ENCODE measurements around the gene MTERF1.
"Not testable (repeated sequence)": the region's sequence is repeated elsewhere in the genome, so short reads cannot be mapped to it uniquely, and the experiment has no call there.

MTERF1 gene

GRCh38 chr7:91880413-91881241 is at the start of gene MTERF1:
MTERF1 (minus strand) TSS chr7:91880702; CDS start chr7:91880083, 619 bp downstream.
- DNase-seq (ENCODE audit: low spot score) = peak; percentile 81

DNA sequence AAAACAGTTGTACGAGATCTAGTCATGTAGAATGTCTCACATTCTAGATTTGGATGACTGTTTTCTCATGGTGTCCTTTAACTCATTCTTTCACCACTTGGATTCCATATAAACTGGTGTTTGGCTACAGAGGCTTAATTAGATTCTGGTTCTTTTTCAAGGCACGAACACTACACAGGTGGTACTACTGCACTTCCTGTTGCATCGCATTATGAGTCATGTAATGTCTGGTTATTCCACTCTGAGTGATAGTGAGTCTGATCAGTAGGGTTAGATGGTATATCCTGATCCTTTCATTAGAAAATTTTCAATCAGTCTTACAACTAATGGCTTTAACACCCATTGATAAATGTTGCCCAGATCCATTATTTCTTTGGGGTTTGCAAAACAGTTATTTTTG is 49.0 kb upstream of the MTERF1 start:
- no peak for DNase-seq (ENCODE audit: low spot score)

DNA sequence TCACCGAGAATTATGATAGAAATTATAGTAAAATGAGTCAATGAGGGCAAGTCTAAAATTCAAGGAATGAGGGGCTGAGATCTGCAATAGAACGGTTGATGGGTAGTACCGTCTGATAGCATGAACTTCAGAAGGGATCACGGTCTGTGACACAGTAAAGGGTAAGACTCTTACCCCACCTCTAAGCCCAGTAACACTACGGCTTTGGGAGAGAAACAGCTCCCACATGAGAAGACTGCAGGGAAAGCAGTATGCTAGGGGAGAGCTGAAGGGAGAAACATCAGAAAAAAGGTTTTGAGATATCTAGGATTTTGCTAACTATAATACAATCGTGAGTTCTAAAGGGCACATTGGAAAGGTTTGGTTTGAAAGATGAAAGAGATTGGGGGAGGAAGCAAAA is 47.4 kb upstream of the MTERF1 start:
- DNase-seq (ENCODE audit: low spot score) = no peak

DNA sequence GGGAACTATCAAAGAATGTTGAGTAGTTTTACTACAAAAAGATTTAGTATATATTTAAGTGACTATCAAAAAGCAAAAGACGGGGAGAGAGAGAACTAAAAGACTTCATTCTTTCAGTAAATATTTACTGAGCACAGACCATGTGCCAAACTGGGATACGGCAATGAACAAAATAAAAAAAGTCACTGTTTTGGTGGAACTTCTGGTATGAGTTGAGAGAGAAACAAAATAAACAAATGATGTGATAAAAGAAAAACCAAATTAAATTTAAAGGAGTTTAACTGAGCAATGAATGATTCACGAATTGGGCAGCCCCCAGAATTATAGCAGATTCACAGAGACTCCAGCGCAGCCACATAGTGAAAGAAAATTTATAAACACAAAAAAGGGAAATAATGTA is 42.4 kb upstream of the MTERF1 start:
- DNase-seq (ENCODE audit: low spot score) = no peak

DNA sequence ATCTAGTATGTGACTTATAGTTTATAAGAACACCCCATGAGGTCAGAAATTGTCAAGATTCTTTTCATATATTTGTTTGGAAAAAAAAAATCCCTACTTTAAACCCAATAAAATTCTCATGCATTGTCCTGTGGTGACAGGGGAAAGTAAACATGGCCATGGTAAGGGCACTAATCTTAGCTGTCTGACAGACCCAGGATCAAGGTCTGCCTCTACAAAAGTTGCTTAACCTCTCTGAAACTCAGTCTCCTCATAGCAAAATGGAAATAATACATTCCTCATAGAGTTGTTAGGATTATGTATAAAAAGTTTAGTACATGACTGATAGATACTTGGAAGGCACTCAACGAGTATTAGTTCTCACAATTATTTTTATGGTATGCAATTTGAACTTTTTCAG is 37.9 kb upstream of the MTERF1 start:
- no peak for DNase-seq (ENCODE audit: low spot score)

DNA sequence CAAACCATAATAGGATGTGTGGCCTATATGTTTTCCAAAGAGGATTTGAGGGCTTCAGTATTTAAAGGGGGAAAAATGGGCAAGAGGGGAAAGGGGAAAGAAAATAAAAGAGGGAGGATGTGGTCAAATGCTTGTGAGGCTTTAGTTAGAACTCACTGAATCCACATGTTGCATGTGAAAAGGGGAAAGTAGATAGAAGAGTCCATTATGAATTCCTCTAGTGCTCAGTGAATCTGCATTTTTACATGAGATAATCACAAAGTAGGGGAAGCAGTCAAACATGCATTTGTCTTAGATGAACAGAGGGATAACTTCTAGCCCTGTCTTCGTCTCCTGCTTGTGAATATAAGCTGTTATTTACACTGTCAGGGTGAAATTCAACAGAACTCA is 35.5 kb upstream of the MTERF1 start:
- no peak for DNase-seq (ENCODE audit: low spot score)

GRCh38 chr7:91915401-91916050 is 35.0 kb upstream of the MTERF1 start:
- no peak for DNase-seq (ENCODE audit: low spot score)

DNA sequence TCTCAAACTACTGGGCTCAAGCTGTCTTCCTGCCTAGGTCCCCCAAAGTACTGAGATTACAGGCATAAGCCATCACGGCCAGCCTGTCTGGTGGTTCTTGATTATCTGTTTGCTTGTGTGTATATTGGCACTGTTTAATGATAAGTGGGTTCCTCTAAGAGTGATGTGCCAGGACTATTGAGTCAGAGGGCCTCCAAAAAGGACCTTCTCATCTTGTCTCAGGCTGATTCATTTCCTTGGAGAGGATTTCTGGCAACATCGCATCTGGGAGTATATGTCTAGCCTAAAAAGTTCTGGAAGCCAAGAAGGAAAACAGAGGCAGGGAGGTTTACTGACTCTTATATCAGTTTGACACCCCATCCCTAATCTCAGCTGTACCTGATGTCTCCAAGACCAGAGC is 33.1 kb upstream of the MTERF1 start:
- no peak for DNase-seq (ENCODE audit: low spot score)

- no peak for DNase-seq (ENCODE audit: low spot score)
Measured at GRCh38 chr7:91912494-91912893, 32.0 kb upstream of the MTERF1 start.

- no peak for DNase-seq (ENCODE audit: low spot score)
Measured at GRCh38 chr7:91911121-91911520, 30.6 kb upstream of the MTERF1 start.

DNA sequence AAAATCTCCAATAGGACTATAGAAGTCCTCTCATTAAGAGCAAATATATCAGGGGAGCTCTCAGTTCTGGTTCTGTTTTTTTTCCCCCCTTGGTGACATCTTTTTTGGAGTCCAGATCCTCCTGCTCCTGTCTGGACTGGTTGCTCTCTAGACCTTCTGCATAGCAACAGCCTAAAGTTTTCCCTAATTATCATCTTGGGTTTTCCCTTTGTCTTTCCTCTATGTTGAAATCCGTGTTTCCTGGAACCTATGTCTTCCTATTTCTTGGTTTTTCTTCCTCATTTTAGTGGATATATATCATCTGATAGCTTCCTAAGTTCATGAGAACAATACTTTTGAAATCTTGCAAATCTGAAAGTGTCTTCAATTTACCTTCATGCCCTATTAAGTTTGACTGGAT is 29.7 kb upstream of the MTERF1 start:
- no peak for DNase-seq (ENCODE audit: low spot score)

DNA sequence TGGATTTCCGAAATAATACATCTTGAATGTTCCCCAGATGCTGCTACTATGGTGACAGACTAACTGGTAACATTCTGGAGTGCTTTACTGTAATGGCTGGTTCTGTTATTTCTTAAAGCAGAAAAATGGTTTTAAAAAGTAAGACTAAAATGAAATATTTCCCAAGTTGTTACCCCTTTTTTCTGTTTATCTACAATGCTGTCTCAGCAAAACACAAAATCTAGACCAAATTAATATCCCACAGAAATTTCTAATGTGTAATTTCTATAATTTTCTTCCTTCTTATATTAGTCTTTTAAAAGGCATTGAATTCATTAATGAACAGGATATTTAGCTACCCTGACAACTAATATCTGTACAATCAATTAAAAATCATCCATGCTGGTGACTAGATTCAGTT is 19.1 kb upstream of the MTERF1 start:
- DNase-seq (ENCODE audit: low spot score) = no peak

DNA sequence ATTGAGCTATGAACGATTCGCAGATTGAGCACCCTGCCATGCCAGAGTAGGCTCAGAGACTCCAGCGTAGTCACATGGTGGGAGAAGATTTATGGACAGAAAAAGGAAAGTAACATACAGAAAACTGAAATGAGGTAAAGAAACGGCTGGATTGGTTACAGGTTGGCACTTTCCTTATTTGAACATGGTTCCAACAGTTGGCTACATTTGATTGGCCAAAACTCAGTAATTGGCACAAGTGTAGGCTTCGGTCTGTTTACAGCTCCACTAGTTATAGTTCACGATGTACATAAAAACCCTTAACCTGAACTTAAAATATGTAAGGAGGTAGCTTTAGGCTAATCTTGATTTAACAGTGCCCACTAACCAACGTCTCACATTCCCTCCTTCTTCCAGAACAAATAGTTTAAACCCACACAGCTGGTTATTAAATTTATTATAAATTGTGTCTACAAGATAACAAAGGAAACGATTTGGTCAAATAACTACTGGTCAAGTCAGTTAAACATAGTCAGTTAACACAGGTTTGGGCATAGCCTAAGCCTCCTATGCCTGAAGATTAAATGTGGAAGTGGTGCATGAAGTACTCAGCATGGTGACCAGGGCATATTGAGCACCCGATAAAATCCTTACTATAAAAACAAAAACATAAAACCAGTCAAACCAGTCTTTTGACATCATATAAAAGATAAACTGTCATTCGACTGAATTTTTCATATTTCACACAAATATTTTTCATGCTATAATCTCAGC is 17.9 kb upstream of the MTERF1 start:
- no peak for DNase-seq (ENCODE audit: low spot score)

DNA sequence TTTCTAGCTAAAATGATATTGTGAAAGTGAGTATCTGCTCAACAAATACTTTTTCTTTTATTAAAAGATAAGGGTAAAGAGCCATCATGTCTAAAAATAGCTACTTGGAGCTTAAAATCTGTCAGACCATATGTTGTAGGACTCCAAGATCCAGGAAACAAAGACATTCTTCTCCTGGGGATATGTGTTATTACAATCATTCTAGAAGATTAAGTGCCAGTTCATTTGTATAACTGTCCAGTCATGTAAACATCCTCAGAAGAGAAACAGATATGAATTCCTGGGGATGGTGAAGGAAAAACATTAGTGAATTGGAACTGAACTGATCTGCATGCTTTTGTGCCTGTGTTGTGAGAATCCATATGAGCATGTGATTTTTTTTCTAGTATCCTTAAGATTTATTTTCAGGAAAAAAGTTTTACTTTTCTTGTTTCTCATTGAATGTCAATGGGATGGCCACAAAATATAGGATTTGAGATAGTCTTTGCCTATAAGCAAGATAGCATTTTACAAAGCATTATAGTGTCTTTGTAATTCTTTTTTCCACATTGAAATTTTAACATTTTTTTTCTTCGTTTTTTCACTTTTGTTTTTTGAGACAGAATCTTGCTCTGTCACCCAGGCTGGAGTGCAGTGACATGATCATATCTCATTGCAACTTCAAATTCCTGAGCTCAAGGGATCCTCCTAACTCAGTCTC is 14.4 kb upstream of the MTERF1 start:
- DNase-seq (ENCODE audit: low spot score) = no peak

- DNase-seq (ENCODE audit: low spot score) = not testable (repeated sequence)
Measured at GRCh38 chr7:91893699-91894098, 13.2 kb upstream of the MTERF1 start.

GRCh38 chr7:91892821-91893340 is 12.4 kb upstream of the MTERF1 start:
- DNase-seq (ENCODE audit: low spot score) = no peak

DNA sequence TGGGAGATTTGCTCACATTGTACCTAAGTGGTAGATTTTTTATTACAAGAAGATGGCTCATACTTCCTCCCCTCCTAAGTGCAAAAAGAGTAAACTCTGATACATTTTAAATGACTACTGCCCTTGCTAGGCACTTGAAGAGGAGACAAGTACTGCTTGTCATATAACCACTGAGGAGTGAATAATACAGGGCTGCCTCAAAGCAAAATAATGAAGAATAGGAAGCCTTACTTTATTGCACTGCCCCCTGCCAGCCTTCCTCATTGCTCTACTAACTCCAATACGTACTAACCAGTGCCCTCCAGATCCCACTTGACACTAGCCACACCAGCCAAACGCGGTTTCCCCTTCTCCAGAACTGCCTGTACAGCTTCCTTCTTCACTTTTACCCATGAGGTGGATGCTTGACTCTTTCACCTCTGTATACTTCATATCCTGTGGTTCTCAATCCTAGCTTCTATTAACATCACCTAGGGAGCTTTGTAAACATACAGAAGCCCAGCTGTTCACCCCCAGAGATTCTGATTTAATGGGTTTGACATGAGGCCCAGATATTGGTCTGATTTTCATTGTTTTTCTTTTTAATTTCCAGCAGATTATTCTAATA is 11.7 kb upstream of the MTERF1 start:
- no peak for DNase-seq (ENCODE audit: low spot score)

GRCh38 chr7:91888271-91889175 is 8.0 kb upstream of the MTERF1 start:
- not testable (repeated sequence) for DNase-seq (ENCODE audit: low spot score)

- not testable (repeated sequence) for DNase-seq (ENCODE audit: low spot score)
Measured at GRCh38 chr7:91887336-91888213, 7.1 kb upstream of the MTERF1 start.

All from HuH-7.5 (cell line).